KOPT-K1 (cell line): ENCODE data around the gene NGLY1.

Experiments
- H3K27ac ChIP-seq: fragments of 200-600 bp; sonication (generic); 2 replicates; pipeline ENCODE4 v1.5.1; 2016; ENCODE audit warnings: antibody characterized with exemption, mild to moderate bottlenecking, low read depth, low read length; ENCODE audit not compliant: poor library complexity, severe bottlenecking
- H3K36me3 ChIP-seq: fragments of 200-600 bp; sonication (generic); 2 replicates; pipeline ENCODE4 v1.5.1; 2017; ENCODE audit warnings: antibody characterized with exemption, mild to moderate bottlenecking, low read length, moderate library complexity; ENCODE audit not compliant: insufficient read depth
- H3K9me3 ChIP-seq: fragments of 200-600 bp; sonication (generic); 2 replicates; pipeline ENCODE4 v1.5.1; 2017; ENCODE audit warnings: antibody characterized with exemption, low read length, mild to moderate bottlenecking; ENCODE audit not compliant: insufficient read depth, poor library complexity, severe bottlenecking

The NGLY1 gene

GRCh38 chr3:25801786-25802185, 18.5 kb upstream of the NGLY1 start:
- H3K27ac ChIP-seq = no peak overlapping the region
- H3K36me3 ChIP-seq = no peaks in the 10 kb centered on the region
- H3K9me3 ChIP-seq = no peaks in the 10 kb centered on the region

GRCh38 chr3:25789596-25790556, 6.6 kb upstream of the NGLY1 start, which contains the start of gene OXSM:
Gene OXSM, plus strand, starts transcription at chr3:25790090. Its CDS starts 931 bp downstream, at chr3:25791021.
- H3K27ac ChIP-seq = peak within 1 kb of the TSS; percentile 68
- H3K9me3 ChIP-seq = no peaks in the 10 kb centered on the region
- peaks cover 11% of the 10 kb centered on the region for H3K36me3 ChIP-seq

- peak overlapping the region; percentile 68 for H3K27ac ChIP-seq
- H3K9me3 ChIP-seq = no peaks in the 10 kb centered on the region
- H3K36me3 ChIP-seq = peaks cover 7% of the 10 kb centered on the region
Observed at GRCh38 chr3:25789209-25789595, 6.0 kb upstream of the NGLY1 start.

- Histone ChIP-seq H3K9me3 (no peaks in the 10 kb centered on the region), H3K27ac (no peak overlapping the region), H3K36me3 (no peaks in the 10 kb centered on the region; the same call in 1 of the 2 replicates)
Observed at GRCh38 chr3:25787689-25788088, 4.4 kb upstream of the NGLY1 start.

- no peaks in the 10 kb centered on the region for H3K9me3 ChIP-seq
- no peak overlapping the region for H3K27ac ChIP-seq
- peaks cover 5% of the 10 kb centered on the region; the same call in 1 of the 2 replicates for H3K36me3 ChIP-seq
Observed at GRCh38 chr3:25785826-25786225, 2.6 kb upstream of the NGLY1 start.

GRCh38 chr3:25784971-25785370, 1.7 kb upstream of the NGLY1 start:
- no peaks in the 10 kb centered on the region for H3K9me3 ChIP-seq
- H3K27ac ChIP-seq = no peak overlapping the region
- H3K36me3 ChIP-seq = peaks cover 13% of the 10 kb centered on the region; the same call in 1 of the 2 replicates

- peak overlapping the region; percentile 57 for H3K27ac ChIP-seq
Observed at GRCh38 chr3:25783661-25784512, 644 bp upstream of the NGLY1 start.

GRCh38 chr3:25782636-25782937, 656 bp downstream of the NGLY1 start:
- Histone ChIP-seq H3K36me3 (peaks cover 33% of the 10 kb centered on the region), H3K9me3 (peaks cover 2% of the 10 kb centered on the region), H3K27ac (peak overlapping the region; percentile 89)

More at GRCh38 chr3:25783661-25784512, 644 bp upstream of the NGLY1 start:
- Histone ChIP-seq H3K9me3 (no peaks in the 10 kb centered on the region), H3K36me3 (peaks cover 20% of the 10 kb centered on the region)

- Histone ChIP-seq H3K9me3 (peaks cover 7% of the 10 kb centered on the region), H3K36me3 (peaks cover 39% of the 10 kb centered on the region), H3K27ac (peak overlapping the region; percentile 89)
Observed at GRCh38 chr3:25781758-25782594, 1.3 kb downstream of the NGLY1 start.

GRCh38 chr3:25781145-25781757, 2.0 kb downstream of the NGLY1 start:
- H3K9me3 ChIP-seq = peaks cover 14% of the 10 kb centered on the region
- peaks cover 46% of the 10 kb centered on the region for H3K36me3 ChIP-seq
- H3K27ac ChIP-seq = peak overlapping the region; percentile 89

- Histone ChIP-seq H3K27ac (no peak overlapping the region), H3K36me3 (peaks cover 53% of the 10 kb centered on the region), H3K9me3 (peaks cover 20% of the 10 kb centered on the region)
Observed at GRCh38 chr3:25780618-25781017, 2.6 kb downstream of the NGLY1 start.

- Histone ChIP-seq H3K9me3 (peaks cover 66% of the 10 kb centered on the region), H3K27ac (no peak overlapping the region), H3K36me3 (peaks cover 90% of the 10 kb centered on the region)
Observed at GRCh38 chr3:25775936-25776335, 7.3 kb downstream of the NGLY1 start.

GRCh38 chr3:25768851-25769250, 14.4 kb downstream of the NGLY1 start:
- H3K36me3 ChIP-seq = peaks cover 90% of the 10 kb centered on the region
- peaks cover 38% of the 10 kb centered on the region for H3K9me3 ChIP-seq
- H3K27ac ChIP-seq = no peak overlapping the region

- Histone ChIP-seq H3K9me3 (no peaks in the 10 kb centered on the region), H3K27ac (no peak overlapping the region), H3K36me3 (peaks cover 93% of the 10 kb centered on the region)
Observed at GRCh38 chr3:25751725-25752124, 31.5 kb downstream of the NGLY1 start.
